ENCODE measurements around the gene RHBDL2.
"Not testable (repeated sequence)": the region's sequence is repeated elsewhere in the genome, so short reads cannot be mapped to it uniquely, and the experiment has no call there.

Gene RHBDL2

GRCh38 chr1:38940339-38941047 is 1.1 kb downstream of the RHBDL2 start:
- DNase-seq (ENCODE audit: low read depth): no peak
- H3K4me3 ChIP-seq (ENCODE audit: low read depth, low read length): no peak overlapping the region

GRCh38 chr1:38938722-38939260 is 2.8 kb downstream of the RHBDL2 start:
- no peak overlapping the region for H3K4me3 ChIP-seq (ENCODE audit: low read depth, low read length)
- no peak for DNase-seq (ENCODE audit: low read depth)

GRCh38 chr1:38932571-38932970 is 9.1 kb downstream of the RHBDL2 start:
- H3K4me3 ChIP-seq (ENCODE audit: low read depth, low read length): no peak overlapping the region
- no peak for DNase-seq (ENCODE audit: low read depth)

GRCh38 chr1:38929476-38929875 is 12.2 kb downstream of the RHBDL2 start:
- no peak for DNase-seq (ENCODE audit: low read depth)
- H3K4me3 ChIP-seq (ENCODE audit: low read depth, low read length): no peak overlapping the region

- DNase-seq (ENCODE audit: low read depth): no peak
- H3K4me3 ChIP-seq (ENCODE audit: low read depth, low read length): no peak overlapping the region
Measured at GRCh38 chr1:38929054-38929453, 12.6 kb downstream of the RHBDL2 start.

- DNase-seq (ENCODE audit: low read depth): no peak
Measured at GRCh38 chr1:38926091-38926490, 15.5 kb downstream of the RHBDL2 start.

GRCh38 chr1:38925391-38925790 is 16.2 kb downstream of the RHBDL2 start:
- no peak for DNase-seq (ENCODE audit: low read depth)
- H3K4me3 ChIP-seq (ENCODE audit: low read depth, low read length): no peak overlapping the region

More at GRCh38 chr1:38926091-38926490, 15.5 kb downstream of the RHBDL2 start:
- H3K4me3 ChIP-seq (ENCODE audit: low read depth, low read length): no peak overlapping the region

- DNase-seq (ENCODE audit: low read depth): no peak
Measured at GRCh38 chr1:38923607-38924006, 18.0 kb downstream of the RHBDL2 start.

GRCh38 chr1:38919130-38919529 is 22.5 kb downstream of the RHBDL2 start:
- DNase-seq (ENCODE audit: low read depth): no peak
- no peak overlapping the region for H3K4me3 ChIP-seq (ENCODE audit: low read depth, low read length)

More at GRCh38 chr1:38923607-38924006, 18.0 kb downstream of the RHBDL2 start:
- H3K4me3 ChIP-seq (ENCODE audit: low read depth, low read length): no peak overlapping the region

- no peak for DNase-seq (ENCODE audit: low read depth)
- H3K4me3 ChIP-seq (ENCODE audit: low read depth, low read length): no peak overlapping the region
Measured at GRCh38 chr1:38918568-38918967, 23.1 kb downstream of the RHBDL2 start.

GRCh38 chr1:38917772-38918171 is 23.9 kb downstream of the RHBDL2 start:
- DNase-seq (ENCODE audit: low read depth): no peak
- no peak overlapping the region for H3K4me3 ChIP-seq (ENCODE audit: low read depth, low read length)

GRCh38 chr1:38917337-38917736 is 24.3 kb downstream of the RHBDL2 start:
- H3K4me3 ChIP-seq (ENCODE audit: low read depth, low read length): no peak overlapping the region
- DNase-seq (ENCODE audit: low read depth): no peak

GRCh38 chr1:38915352-38915948 is 26.2 kb downstream of the RHBDL2 start:
- H3K4me3 ChIP-seq (ENCODE audit: low read depth, low read length): no peak overlapping the region
- DNase-seq (ENCODE audit: low read depth): no peak

- not testable (repeated sequence) for DNase-seq (ENCODE audit: low read depth); H3K4me3 ChIP-seq (ENCODE audit: low read depth, low read length)
Measured at GRCh38 chr1:38914908-38915307, 26.7 kb downstream of the RHBDL2 start.

- no peak for DNase-seq (ENCODE audit: low read depth)
- H3K4me3 ChIP-seq (ENCODE audit: low read depth, low read length): no peak overlapping the region
Measured at GRCh38 chr1:38908821-38909220, 32.8 kb downstream of the RHBDL2 start.

GRCh38 chr1:38905985-38906384 is 35.6 kb downstream of the RHBDL2 start:
- DNase-seq (ENCODE audit: low read depth): no peak

GRCh38 chr1:38899560-38899959 is 42.1 kb downstream of the RHBDL2 start:
- DNase-seq (ENCODE audit: low read depth): no peak
- H3K4me3 ChIP-seq (ENCODE audit: low read depth, low read length): no peak overlapping the region

More at GRCh38 chr1:38905985-38906384, 35.6 kb downstream of the RHBDL2 start:
- H3K4me3 ChIP-seq (ENCODE audit: low read depth, low read length): no peak overlapping the region

- no peak for DNase-seq (ENCODE audit: low read depth)
- no peak overlapping the region for H3K4me3 ChIP-seq (ENCODE audit: low read depth, low read length)
Measured at GRCh38 chr1:38898653-38899230, 42.9 kb downstream of the RHBDL2 start.

GRCh38 chr1:38896169-38896568 is 45.5 kb downstream of the RHBDL2 start:
- H3K4me3 ChIP-seq (ENCODE audit: low read depth, low read length): no peak overlapping the region
- no peak for DNase-seq (ENCODE audit: low read depth)

- DNase-seq (ENCODE audit: low read depth): no peak
- H3K4me3 ChIP-seq (ENCODE audit: low read depth, low read length): no peak overlapping the region
Measured at GRCh38 chr1:38892976-38893375, 48.7 kb downstream of the RHBDL2 start.

GRCh38 chr1:38891753-38892152 is 49.9 kb downstream of the RHBDL2 start:
- no peak for DNase-seq (ENCODE audit: low read depth)
- H3K4me3 ChIP-seq (ENCODE audit: low read depth, low read length): no peak overlapping the region

Measured in skeletal muscle cell (primary cell).